ENCODE measurements around the gene CASP14.

DNA sequence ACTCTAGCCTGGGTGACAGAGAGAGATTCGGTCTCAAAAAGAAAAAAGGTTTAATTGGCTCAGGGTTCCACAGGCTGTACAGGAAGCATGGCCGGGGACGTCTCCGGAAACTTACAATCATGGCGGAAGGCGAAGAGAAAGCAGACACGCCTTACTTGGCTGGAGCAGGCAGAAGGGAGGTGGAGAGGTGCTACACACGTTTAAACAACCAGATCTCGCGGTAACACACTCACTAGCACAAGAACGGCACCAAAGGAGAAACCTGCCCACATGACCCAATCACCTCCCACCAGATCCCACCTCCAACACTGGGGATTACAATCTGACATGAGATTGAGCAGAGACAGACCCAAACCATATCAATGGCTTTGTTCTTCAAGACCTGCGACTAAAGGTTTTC, 12.8 kb downstream of the CASP14 start:
- TF ChIP-seq ARNTL (CRISPR knock-in tag; IDR thresholded peaks at IDR 0.05; ENCODE audit: borderline replicate concordance, low read depth) (no peak), SNAI2 (CRISPR knock-in tag; IDR thresholded peaks at IDR 0.05) (no peak), ZNF8 (CRISPR knock-in tag; IDR thresholded peaks at IDR 0.05) (no peak)
- TF ChIP-seq, protein P1, sequence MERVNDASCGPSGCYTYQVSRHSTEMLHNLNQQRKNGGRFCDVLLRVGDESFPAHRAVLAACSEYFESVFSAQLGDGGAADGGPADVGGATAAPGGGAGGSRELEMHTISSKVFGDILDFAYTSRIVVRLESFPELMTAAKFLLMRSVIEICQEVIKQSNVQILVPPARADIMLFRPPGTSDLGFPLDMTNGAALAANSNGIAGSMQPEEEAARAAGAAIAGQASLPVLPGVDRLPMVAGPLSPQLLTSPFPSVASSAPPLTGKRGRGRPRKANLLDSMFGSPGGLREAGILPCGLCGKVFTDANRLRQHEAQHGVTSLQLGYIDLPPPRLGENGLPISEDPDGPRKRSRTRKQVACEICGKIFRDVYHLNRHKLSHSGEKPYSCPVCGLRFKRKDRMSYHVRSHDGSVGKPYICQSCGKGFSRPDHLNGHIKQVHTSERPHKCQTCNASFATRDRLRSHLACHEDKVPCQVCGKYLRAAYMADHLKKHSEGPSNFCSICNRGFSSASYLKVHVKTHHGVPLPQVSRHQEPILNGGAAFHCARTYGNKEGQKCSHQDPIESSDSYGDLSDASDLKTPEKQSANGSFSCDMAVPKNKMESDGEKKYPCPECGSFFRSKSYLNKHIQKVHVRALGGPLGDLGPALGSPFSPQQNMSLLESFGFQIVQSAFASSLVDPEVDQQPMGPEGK (CRISPR knock-in tag; IDR thresholded peaks at IDR 0.05; ENCODE audit: borderline replicate concordance): no peak

All from SK-N-SH treated with all-trans-retinoic acid at 6 μM for 48 hours (cell line).